ENCODE data around the gene PLLP.

The PLLP gene, protein sequence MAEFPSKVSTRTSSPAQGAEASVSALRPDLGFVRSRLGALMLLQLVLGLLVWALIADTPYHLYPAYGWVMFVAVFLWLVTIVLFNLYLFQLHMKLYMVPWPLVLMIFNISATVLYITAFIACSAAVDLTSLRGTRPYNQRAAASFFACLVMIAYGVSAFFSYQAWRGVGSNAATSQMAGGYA

DNA sequence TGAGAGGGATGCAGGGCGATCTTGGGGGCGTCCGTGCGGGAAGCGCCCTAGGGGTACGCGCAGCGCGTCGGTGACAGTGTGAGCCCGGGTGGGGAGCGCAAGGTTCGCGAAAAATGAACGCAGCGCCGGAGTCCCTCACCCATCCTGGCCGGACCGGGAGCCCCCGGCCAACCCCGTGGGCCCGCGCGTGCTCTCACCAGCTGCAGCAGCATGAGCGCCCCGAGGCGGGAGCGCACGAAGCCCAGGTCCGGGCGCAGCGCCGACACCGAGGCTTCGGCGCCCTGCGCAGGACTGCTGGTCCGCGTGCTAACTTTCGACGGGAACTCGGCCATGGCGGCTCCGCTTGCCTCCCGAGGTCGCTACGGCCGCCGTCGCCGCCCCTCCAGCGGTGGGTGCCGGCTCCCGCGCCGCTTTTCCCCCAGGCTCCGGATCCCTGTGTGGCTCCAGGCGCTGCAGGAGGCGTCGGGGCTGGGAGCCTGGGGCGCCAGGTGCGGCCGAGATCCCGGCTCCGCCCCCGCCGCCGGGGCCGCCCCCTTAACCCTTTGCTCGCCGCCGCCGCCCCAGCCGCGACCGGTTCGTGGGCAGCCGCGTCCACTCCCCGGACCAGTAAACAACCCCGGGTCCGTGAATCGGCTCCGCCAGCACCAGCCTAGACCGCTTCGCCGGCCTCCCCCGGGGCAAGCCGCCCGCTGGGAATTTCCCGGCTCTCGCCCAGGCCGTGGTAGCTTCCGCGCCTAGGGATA is at the start of gene PLLP:
Gene PLLP (minus strand): TSS at position 464 of the 743 bp plus-strand sequence. CDS start 132 bp downstream, at position 332.
- DNase-seq = no peak

DNA sequence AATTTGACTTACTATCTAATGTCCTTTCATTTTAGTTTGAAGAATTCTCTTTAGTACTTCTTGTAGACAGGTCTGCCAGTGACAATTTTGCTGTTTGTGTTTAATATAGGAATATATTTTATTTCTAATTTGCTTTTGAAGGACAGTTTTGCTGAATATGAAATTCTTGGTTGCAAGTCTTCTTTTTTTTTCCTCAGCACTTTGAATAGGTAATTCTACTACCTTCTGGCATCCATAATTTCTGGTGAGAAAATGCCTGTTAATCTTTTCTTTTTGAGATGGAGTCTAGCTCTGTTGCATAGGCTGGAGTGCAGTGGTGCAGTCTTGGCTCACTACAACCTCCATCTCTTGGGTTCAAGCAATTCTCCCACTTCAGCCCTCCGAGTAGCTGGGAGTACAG is 48.9 kb upstream of the PLLP start:
- DNase-seq = no peak

DNA sequence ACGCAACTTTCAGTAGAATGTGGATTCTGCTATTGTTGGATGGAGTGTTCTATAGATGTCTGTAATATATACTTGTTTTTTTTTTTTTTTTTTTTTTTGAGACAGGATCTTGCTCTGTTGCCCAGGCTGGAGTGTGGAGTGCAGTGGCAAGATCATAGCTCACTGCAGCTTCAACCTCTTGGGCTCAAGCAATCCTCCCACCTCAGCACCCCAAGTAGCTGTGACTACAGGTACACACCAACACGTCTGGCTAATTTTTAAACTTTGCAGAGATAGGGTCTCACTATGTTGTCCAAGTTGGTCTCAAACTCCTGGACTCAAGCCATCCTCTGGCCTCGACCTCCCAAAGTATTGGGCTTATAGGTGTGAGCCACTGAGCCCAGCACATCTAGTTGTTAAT is 46.9 kb upstream of the PLLP start:
- no peak for DNase-seq

DNA sequence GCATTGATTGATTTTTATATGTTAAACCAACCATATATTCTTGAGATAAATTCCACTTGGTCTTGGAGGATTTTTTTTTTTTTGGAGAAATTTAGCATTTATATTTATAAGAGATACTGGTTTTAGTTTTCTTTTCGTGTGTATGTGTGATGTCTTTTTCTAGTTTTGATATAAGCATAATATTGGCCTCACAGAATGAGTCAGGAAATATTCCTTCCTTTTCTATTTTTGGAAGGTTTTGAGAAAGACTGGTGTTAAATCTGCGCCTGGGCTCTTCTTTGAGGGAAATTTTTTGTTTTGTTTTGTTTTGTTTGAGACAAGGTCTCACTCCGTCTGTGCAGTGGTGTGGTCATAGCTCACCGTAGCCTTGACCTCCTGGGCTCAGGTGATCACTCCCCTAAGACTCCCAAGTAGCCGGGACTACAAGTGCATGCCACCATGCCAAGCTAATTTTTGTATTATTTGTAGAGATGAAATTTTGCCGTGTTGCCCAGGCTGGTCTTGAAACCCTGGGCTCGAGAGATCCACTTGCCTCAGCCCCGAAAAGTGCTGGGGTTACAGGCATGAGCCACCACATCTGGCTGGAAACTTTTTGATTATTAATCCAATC is 45.4 kb upstream of the PLLP start:
- DNase-seq = no peak

DNA sequence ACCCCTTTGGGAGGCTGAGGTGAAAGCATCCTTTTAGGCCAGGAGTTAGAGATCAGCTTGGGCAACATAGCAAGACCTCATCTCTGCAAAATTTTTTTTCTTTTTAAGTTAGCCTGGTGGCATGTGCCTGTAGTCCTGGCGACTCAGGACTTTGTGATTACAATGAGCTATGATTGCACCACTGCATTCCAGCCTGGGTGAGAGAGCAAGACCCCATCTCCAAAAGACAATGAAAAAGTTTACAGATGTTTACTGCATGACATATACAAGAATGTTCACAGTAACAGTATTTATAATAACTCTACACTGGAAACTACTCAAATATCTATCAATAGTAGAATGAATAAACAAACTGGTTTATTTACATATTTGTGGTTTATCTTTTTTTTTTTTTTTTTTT is 41.0 kb upstream of the PLLP start:
- DNase-seq = no peak

DNA sequence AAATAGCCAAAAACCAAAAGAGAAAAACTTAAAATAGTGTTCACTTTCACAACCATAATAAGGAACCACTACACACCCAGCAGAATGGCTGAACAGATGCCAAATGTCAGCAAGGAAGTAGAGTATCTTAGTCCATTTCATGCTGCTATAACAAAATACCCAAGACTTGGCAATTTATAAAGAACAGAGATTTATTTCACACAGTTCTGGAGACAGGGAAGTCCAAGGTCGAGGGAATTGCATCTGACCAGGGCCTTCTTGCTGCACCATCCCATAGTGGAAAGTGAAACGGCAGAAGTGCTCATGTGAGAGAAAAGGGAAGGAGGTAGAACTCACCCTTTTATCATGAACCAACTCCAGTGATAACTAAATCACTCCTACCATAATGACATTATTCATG is 40.3 kb upstream of the PLLP start:
- no peak for DNase-seq

DNA sequence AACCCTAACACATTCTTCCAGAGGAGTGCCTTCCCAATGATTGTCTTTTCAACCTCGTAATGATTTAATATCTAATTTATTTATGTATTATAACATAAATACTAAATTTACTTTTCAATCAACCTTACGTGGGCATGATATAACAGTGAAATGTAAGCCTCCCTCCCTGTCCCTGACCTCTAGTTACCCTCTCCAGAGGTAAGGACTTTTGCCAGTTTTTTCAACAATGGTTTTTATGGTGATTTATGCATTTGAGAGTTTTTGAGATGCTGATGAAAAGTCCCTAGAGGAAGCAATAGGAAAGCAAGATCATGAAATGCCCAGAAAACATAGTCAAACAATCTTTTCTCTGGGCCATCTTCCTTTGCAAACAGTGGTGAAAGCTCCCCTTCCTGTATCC is 35.2 kb upstream of the PLLP start:
- DNase-seq = no peak

DNA sequence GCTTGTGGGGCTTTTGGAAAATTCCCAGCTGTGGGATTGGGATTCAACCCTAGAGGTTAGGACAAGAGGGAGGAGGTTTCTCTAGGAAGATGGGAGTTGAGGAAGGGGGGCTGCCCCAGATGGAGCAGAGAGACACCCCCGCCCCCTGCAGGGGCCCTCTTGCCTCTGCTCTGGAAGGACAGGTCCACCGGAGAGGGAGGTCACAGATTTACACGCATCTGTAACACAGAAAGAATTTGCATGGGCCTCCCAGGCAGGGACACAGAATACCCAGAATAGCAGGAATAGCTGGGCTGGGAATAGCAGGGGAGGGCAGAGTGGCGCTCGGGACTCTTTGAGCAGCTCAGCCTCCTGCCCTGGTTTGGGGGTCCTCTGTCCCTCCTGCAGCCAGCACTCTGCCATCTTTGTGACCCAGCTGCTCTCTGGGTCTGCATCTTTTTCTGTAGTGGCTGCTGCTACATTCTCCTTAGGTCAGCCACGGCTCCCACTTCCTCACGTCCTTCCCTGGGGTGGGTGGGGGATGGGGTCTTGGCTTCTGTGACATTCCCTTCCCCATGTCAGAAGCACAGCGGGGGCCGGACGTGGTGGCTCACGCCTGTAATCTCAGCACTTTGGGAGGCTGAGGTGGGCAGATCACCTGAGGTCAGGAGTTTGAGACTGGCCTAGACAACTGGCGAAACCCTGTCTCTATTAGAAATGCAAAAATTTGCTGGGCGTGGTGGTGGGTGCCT is 33.9 kb upstream of the PLLP start:
- no peak for DNase-seq

DNA sequence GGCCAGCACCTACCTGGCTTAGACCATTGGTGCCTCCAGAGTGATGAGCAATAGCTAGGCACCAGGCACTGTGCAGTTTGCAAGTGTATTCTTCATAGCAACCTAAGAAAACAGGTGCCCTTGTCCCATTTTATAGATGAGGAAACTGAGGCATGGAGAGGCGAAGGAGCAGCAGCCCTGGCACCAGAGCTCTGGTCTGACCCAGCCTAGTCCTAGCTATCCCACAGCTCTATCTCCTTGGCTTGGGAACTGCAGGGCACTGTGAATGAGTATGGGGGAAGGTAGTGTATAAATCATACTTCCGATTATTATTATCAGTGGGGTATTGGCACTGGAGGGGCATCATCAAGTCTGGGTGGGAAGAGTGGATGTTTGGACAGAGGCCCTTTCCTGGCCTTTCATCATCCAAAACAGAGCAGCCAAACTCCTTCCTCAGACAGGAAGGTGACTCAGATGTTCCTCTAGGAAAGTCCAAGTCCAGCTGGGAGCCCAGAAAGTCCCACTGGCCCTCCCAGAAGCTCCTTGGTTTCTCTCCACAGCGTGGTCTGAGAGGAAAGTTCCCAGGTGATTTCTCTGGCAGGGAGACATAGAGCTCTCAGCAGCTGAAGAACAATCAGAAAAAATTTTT is 32.0 kb upstream of the PLLP start:
- no peak for DNase-seq

DNA sequence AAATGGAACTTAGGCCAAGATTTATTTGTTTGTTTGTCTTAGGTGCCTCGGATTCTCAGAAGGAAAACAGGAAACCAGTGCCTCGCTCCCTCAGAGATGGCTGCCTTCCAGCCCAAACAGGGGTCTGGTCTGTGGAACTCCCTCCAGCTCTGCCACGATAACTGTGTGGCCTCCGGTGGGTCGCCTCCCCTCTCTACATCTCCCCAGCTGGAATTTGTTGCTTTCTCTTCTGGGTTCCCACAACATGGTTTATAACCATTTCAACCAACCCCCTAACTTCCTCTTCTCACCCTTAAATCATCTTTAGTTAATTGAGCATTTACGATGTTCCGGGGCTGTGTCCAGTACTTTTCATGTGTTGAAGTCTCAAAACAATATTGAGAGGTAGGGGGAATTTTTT is 30.9 kb upstream of the PLLP start:
- no peak for DNase-seq

DNA sequence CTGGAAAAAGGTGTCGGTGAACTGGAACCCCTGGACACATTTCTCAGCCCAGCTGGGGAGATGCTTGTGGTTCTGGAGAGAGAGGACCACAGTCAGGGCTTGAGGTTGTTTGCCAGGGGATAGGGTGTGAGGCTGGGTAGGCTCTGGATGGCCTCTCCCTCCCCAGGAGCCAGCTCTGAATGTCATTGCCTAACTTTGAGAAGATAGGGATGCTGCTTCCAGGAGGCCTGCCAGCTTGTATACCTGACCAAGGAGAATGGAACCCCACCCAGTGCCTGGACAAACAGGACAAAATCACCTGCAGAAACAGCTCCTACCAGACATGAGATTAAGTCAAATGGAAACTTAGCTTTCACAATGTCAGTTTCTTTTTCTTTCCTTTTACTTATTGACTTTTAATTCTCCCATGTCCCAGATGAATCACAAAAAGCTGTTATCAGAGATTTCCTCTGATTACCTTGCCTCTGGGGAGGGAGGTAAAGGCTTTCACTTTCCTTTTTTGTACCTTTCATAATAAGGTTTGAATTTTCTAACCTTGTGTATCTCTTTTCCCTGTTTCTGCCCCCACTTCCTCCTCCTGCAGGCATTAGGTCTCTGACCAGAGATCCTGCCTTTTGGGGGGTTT is 29.8 kb upstream of the PLLP start:
- DNase-seq = no peak

DNA sequence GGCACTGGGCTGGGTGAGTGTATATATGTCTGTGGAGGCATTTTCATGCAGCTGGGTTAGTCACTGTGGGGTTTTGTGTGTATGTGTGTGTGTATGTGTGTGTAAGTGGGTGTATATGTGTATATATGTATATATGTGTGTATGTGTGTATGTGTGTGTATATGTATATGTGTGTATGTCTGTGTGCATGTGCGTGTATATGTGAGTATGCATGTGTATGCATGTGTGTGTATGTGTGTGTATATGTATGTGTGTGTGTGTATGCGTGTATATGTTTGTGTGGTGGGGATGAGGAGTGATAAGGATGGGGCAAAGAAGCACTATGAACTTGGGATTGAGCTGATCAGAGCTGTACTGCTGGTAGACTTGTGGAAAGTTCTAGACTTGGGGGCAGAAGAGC is 29.0 kb upstream of the PLLP start:
- DNase-seq = no peak

DNA sequence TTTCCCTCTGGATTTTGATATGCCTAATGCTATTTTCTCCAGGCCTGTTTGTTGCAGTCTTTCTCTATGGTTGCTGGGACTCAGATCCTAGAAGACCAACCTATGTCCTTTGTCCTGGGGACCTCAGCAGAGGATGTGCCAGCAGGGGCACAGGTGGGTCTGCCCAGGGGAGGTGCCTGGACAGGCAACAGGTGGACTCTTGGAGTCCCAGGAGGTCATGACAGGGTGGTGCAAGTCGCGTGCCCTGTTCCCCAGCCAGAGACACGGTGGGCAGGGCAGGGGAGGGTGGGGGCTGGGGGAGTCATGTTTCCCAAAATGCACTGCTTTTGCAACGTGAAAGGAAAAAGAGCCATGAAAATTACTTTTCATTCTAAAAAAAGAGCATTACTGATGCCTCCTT is 26.3 kb upstream of the PLLP start:
- DNase-seq = no peak

DNA sequence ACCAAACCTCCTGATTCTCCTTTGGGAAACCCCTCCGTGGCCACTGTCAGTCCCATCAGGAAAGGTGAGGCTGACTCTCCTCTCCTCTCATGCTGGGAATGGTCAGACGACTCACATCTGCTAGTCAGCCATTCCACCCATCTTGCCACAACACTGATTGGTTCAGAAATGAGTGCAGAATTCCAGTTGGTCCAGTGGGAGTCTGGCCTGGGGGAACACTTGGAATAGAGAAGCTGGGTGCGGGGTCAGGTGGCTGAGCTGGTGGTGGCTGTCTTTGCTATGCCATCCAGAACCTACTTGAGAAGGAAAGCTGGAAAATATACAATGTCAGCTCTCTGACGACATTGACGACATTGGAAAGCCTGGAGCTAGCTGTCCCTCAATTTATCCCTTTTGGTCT is 23.6 kb upstream of the PLLP start:
- DNase-seq = no peak

DNA sequence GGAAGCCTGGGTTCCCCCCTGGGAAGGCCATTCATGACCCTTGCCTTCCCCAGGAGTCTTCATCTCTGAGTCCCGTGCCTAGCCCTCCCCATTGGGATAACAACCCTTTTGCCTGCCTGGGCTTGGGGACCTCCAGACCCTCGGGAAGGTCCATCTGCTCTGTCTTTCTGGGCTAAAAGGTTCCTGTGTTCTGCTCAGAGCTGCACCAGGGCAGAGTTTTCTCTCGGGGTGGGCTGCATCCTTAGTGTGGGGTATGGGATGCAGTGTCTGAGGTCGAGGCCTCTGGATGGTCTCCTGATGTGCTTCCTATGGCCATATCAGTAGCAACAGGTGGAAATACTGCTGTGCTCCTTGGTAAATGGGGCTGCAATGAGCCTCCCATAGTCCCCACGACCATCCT is 22.9 kb upstream of the PLLP start:
- DNase-seq = no peak

DNA sequence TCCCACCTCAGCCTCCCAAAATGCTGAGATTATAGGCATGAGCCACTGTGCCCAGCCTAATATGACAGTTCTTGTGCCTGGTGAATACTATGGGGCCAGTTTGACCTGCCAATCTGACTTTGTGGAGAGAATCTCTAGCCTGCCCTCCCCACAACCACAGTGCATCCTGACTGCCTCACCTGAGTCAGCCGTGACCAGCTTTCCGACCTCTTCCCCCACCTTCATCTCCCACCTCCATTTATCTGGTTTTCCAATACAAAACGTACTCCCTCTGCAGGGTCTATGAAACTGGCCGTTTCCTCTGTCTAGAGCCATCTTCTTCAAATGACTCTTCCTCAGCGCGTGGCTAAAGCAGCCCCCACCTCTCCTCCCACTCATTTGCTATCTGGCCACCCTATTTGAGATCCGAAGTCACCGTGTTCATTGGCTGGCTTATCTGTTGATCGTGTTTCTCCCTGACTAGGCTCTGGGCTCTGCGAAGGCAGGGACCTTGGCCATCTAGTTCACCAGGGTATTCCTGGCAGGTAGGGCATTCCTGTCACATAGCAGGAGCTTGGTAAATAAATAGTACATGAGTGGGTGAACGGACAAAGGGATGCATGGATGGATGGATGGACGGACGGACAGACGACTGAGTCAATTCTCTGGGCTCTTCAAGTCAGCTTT is 22.3 kb upstream of the PLLP start:
- DNase-seq = no peak

DNA sequence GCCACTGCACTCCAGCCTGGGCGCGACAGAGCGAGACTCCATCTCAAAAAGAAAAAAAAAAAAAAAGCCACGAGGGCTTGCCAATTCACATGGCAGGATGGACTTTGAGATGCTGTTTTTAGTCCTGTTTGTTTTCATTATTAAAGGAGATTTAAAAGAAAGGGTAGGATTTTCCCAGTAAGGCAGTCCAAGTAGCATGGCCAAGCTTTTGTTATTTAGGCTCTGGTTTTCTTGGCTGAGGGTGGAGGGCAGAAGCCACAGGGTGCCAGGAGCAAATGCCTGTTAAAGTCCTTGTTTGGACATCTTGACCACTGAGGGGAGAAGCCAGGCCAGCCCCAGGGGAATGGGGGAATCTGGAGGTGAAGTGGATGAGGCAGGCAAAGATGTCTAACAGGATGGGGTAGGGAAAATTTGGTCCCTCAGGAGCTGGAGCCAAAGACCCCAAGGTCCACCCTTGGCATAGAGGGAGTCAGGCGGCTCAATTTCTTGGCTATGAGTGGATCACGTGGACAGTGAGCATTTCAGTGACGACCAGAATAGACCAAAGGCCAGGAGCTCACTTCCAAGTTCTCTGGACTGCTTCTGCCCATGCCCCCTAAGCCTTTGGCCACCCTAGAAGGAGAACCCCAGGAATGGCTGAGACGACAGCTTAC is 20.8 kb upstream of the PLLP start:
- DNase-seq = no peak

DNA sequence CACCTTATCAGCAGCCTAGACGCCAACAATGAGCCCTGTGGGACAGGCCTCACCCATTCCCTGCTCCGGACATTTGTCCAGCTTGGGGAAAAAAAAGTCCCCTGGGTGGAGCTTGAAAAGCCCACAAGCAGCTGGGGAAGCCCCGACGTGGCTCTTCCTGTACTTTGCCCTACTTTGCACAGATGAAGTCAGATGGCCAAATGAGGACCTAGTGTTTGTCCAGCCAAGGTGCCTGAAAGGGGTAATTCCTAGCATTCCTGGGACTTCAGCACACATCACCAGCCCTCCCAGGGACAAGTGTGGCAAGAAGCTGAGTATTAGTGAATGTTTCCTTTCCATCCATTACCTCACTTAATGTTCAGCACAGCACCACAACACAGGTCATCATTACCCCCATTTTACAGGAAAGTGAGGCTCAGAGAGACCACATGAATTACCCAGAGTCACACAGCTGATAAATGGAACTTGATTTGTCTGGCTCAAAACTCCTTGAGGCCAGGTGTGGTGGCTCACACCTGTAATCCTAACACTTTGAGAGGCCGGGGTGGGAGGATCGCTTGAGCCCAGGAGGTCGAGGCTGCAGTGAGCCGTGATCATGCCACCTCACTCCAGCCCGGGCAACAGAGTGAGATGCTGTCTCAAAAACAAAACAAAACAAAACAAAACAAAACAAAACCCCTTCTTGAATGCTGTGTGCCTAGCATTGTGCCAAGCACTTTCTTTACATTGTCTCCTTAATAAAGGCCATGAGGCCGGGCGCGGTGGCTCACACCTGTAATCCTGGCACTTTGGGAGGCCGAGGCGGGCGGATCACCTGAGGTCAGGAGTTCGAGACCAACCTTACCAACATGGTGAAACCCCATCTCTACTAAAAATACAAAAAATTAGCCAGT is 19.9 kb upstream of the PLLP start:
- DNase-seq = no peak

DNA sequence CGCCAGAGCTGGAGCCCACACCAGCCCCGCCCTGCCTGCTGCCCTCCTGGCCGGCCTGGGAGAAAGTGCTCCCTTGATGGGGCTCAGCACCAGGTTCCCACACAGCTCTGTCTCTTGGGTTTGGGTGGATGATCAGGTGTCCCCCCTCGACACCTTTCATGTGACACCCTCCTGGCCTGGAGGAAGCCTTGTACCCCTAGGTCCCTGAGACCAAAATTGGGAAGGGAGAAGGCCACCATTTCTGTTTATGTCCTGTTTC is 19.4 kb upstream of the PLLP start:
- DNase-seq = no peak

DNA sequence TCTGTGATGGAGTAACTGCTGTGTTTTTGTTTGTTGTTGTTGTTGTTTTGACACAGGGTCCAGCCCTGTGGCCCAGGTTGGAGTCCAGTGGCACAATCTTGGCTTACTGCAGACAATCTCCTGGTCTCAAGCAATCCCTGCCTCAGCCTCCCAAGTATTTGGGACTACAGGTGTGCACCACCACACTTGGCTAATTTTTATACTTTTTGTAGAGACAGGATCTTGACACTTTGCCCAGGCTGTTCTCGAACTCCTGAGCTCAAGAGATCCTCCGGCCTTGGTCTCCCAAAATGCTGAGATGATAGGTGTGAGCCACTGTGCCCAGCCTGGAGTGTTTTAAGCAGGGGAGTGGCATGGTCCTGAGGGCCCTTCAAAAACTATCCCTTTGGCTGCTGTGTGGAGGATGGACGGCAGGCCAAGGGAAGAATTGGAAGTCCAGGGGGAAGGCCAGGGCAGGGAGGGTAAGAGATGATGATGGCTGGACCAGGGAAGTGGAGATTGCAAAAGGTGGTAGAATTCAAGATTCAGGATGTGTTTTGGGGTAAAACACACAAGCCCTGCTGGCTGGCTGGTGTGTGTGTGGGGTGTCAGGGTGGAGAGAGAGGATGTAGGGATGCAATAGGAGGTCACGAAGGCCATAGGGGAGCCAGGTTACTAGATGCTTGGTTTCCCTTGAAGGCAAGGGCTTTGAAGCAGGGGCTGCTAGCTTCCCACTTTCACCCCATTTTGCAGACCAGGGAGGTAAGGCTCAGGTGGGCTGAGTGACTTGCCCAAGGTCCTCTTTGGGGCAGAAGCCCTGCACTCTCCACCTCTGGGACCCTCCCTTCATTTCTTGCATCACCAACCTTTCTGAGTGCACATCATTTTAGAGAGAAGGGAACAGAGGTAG is 18.8 kb upstream of the PLLP start:
- DNase-seq = no peak

Measured in SIG-M5 (cell line).